Iris pigment epithelial cell (primary cell): ENCODE results near the gene SGO1.
"Not testable (repeated sequence)": the region's sequence is repeated elsewhere in the genome, so short reads cannot be mapped to it uniquely, and the experiment has no call there.

Experiments used
- DNase-seq: peaks from one replicate; pipeline ENCODE4 v3.0.0-alpha.2; 2011; ENCODE audit warnings: low read depth

Gene SGO1

GRCh38 chr3:20185679-20186599, at the start of gene SGO1:
TSS of gene SGO1 (minus strand) at chr3:20186206. CDS start at chr3:20184027, 2,179 bp downstream.
- DNase-seq, result peak; percentile 98

GRCh38 chr3:20235796-20236195, 49.8 kb upstream of the SGO1 start:
- no peak for DNase-seq

GRCh38 chr3:20232906-20233780, 47.1 kb upstream of the SGO1 start:
- no peak for DNase-seq

GRCh38 chr3:20230954-20231353, 44.9 kb upstream of the SGO1 start:
- no peak for DNase-seq

- DNase-seq, result peak; percentile 24
Measured at GRCh38 chr3:20225769-20226168, 39.8 kb upstream of the SGO1 start.

GRCh38 chr3:20222274-20222673, 36.3 kb upstream of the SGO1 start:
- DNase-seq, result no peak

GRCh38 chr3:20218215-20218614, 32.2 kb upstream of the SGO1 start:
- DNase-seq, result no peak

- DNase-seq, result no peak
Measured at GRCh38 chr3:20215636-20216035, 29.6 kb upstream of the SGO1 start.

GRCh38 chr3:20213491-20213890, 27.5 kb upstream of the SGO1 start:
- not testable (repeated sequence) for DNase-seq

- DNase-seq, result not testable (repeated sequence)
Measured at GRCh38 chr3:20207945-20208344, 21.9 kb upstream of the SGO1 start.

- not testable (repeated sequence) for DNase-seq
Measured at GRCh38 chr3:20205898-20206297, 19.9 kb upstream of the SGO1 start.

GRCh38 chr3:20201143-20201542, 15.1 kb upstream of the SGO1 start:
- DNase-seq, result no peak

GRCh38 chr3:20197775-20198174, 11.8 kb upstream of the SGO1 start:
- DNase-seq, result no peak

GRCh38 chr3:20194793-20195460, 8.9 kb upstream of the SGO1 start:
- DNase-seq, result peak; percentile 31

GRCh38 chr3:20190991-20191390, 5.0 kb upstream of the SGO1 start:
- no peak for DNase-seq

GRCh38 chr3:20186600-20187004, 596 bp upstream of the SGO1 start:
- DNase-seq, result no peak

- DNase-seq, result peak; percentile 31
Measured at GRCh38 chr3:20185331-20185678, 701 bp downstream of the SGO1 start.

GRCh38 chr3:20182206-20182605, 3.8 kb downstream of the SGO1 start:
- no peak for DNase-seq

GRCh38 chr3:20181276-20181675, 4.7 kb downstream of the SGO1 start:
- DNase-seq, result no peak

- no peak for DNase-seq
Measured at GRCh38 chr3:20173844-20174410, 12.1 kb downstream of the SGO1 start.

GRCh38 chr3:20161714-20162113, 24.3 kb downstream of the SGO1 start:
- no peak for DNase-seq

GRCh38 chr3:20160230-20160629, 25.8 kb downstream of the SGO1 start:
- DNase-seq, result no peak
